Stimulated activated naive CD4-positive, alpha-beta T cell (primary cell): ENCODE data around the gene CLDN12.

Source experiments
- DNase-seq, 6 experiments: peaks; one replicate each; lab custom pipeline; 2025; lab: John Stamatoyannopoulos, UW

CLDN12 gene

GRCh38 chr7:90433221-90433620 is 30.0 kb downstream of the CLDN12 start:
- DNase-seq: no peak

- no peak for DNase-seq
These were observed 42.4 kb downstream of the CLDN12 start for GRCh38 chr7:90445633-90446032.

DNA sequence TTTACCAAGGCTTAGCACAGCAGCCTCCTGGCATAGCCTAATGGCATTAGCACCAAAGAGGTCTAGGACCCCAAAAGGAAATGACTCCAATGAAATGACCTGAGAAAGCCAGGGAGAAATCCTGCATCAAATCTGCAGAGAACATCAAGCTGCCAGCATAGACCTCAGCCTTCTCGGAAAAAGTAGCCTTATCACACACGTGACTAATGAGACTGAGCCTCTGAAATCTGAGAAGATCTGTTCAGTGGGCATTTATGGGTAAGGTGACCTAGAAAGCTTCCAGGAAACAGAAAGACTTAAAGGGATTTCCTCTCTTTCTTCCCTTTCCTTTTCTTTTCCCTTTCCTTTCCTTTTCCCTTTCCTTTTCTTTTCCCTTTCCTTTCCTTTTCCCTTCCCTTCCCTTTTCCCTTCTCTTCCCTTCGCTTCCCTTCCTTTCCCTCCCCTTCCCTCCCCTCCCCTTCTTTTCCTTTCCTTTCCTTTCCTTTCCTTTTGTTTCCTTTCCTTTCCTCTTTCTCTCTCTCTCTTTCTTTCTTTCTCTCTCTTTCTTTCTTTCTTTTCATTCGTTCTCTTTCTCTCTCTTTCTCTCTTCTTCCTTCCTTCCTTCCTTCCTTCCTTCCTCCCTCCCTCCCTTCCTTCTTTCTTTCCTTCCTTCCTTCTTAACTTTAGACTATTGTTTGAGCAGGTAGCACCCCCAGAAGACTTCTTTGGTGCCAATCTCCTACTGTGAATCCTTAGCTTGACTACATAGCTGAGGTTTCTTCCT is 43.1 kb downstream of the CLDN12 start:
- DNase-seq: no peak

GRCh38 chr7:90453259-90453891 is 50.1 kb downstream of the CLDN12 start:
- DNase-seq: no peak

GRCh38 chr7:90453931-90454330 is 50.7 kb downstream of the CLDN12 start:
- DNase-seq: no peak

DNA sequence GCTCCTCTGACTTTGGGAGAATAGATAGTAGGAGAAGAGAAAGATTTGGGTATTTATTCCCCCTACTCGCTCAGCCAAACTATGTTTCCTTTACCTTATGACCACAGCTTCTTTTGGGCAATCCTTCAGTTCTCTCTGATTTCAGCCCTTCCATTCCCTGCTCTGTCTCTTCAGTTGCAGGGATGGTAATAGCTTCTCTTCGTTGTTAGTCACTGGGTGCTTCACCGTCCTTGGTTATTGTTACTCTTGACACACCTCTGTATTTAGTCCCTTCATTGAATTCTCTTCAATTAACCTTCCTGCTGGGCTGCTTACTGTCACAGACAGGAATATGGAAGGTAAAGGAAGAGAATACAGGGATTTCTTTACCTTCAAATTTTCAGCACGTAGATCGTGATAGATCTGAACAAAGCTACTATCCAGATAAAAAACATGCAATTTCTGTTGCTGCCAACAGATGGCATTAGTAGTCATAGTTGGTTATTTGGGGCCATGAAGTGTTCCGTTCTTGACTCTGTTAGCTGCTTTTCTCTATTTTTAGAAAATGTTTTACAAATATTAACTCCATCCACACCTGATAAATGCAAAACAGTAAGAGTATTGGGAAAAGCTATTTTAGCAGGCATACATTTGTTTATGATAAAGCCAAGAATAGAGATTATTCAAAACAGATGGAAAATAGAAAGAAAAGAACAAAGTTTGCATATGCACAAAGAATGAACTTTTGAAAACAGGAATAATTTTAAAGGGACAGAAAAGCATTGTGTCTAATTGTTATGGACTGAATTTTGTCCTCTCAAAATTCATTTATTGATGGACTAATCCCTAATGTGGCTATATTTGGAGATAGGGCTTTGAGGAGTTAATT is 52.1 kb downstream of the CLDN12 start:
- DNase-seq: peak in 2 of 6 experiments; percentile 32 to 42

DNA sequence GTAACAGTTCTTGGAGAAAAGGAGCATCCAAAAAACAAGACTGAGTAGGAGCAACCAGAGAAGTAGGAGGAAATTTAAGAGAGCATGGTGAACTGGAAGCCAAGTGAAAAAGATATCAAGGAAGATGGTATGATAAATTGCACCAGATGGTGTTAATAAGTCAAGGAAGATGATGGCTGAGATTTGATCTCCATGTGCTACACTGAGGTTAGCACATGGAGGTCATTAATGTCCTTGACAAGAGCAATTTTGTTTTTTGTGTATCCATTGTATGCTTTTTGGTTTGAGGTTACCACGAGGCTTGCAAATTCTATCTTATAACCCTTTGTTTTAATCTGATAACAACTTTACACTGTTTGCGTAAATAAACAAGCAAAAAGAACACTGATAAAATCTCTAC is 54.8 kb downstream of the CLDN12 start:
- no peak for DNase-seq

- no peak for DNase-seq
These were observed 56.6 kb downstream of the CLDN12 start for GRCh38 chr7:90459888-90460287.

- no peak for DNase-seq
These were observed 58.0 kb downstream of the CLDN12 start for GRCh38 chr7:90461219-90461618.

DNA sequence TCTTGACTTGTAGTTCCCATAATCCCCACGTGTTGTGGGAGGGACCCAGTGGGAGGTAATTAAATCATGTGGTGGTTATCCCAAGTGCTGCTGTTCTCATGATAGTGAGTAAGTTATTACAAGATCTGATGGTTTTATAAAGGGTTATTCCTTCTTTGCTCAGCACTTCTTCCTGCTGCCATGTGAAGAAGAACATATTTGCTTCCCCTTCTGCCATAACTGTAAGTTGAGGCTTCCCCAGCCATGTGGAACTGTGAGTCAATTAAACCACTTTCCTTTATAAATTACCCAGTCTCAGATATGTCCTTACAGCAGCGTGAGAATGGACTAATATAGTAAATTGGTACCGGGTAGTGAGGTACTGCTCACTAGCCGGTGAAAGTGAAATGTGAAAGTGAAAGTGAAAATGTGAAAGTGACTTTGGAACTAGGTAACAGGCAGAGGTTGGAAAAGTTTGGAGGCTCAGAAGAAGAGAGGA is 59.9 kb downstream of the CLDN12 start:
- peak in 4 of 6 experiments; percentile 11 to 89 (median 81) for DNase-seq
